ENCODE data around the gene LMO2. TPM values are rescaled to one million over a fixed set of nuclear protein-coding genes. Genes with fewer than 3 reads are reported as not detected.

Gene LMO2
- total RNA-seq, 1 donor from 2014 or later: 16.7 TPM

- no peak overlapping the region for H3K4me3 ChIP-seq (ENCODE audit: low read length in 3 of 3)
Observed at GRCh38 chr11:33893711-33894397, 2.0 kb upstream of the LMO2 start.

GRCh38 chr11:33892906-33893594, 1.2 kb upstream of the LMO2 start:
- Histone ChIP-seq H3K4me1 (ENCODE audit: control insufficient read depth in 3 of 3, insufficient read depth in 3 of 3, low read length in 3 of 3) (peaks cover 6 to 27% (median 10%) of the 10 kb centered on the region in 3 donors), H3K4me3 (ENCODE audit: low read length in 3 of 3) (no peak overlapping the region), H3K27me3 (ENCODE audit: control insufficient read depth in 3 of 3, insufficient read depth in 3 of 3, low read length in 3 of 3) (no peaks in the 10 kb centered on the region), H3K27ac (ENCODE audit: low read depth, low read length) (no peak overlapping the region), H3K9me3 (ENCODE audit: control insufficient read depth in 3 of 3, low read length in 3 of 3) (no peaks in the 10 kb centered on the region), H3K9ac (ENCODE audit: low read depth in 1 of 3, low read length in 3 of 3) (peak overlapping the region in 1 of 3 donors; percentile 16), H3K36me3 (ENCODE audit: control insufficient read depth in 3 of 3, insufficient read depth in 3 of 3, low read length in 3 of 3) (no peaks in the 10 kb centered on the region)

More at GRCh38 chr11:33893711-33894397, 2.0 kb upstream of the LMO2 start:
- no peak overlapping the region for H3K9ac ChIP-seq (ENCODE audit: low read depth in 1 of 3, low read length in 3 of 3)
- no peak overlapping the region for H3K27ac ChIP-seq (ENCODE audit: low read depth, low read length)
- H3K4me1 ChIP-seq (ENCODE audit: control insufficient read depth in 3 of 3, insufficient read depth in 3 of 3, low read length in 3 of 3): peaks cover 7 to 30% (median 10%) of the 10 kb centered on the region in 3 donors
- no peaks in the 10 kb centered on the region for H3K36me3 ChIP-seq (ENCODE audit: control insufficient read depth in 3 of 3, insufficient read depth in 3 of 3, low read length in 3 of 3)
- H3K9me3 ChIP-seq (ENCODE audit: control insufficient read depth in 3 of 3, low read length in 3 of 3): no peaks in the 10 kb centered on the region
- no peaks in the 10 kb centered on the region for H3K27me3 ChIP-seq (ENCODE audit: control insufficient read depth in 3 of 3, insufficient read depth in 3 of 3, low read length in 3 of 3)

- H3K9ac ChIP-seq (ENCODE audit: low read depth in 1 of 3, low read length in 3 of 3): no peak overlapping the region
- H3K4me3 ChIP-seq (ENCODE audit: low read length in 3 of 3): no peak overlapping the region
- peaks cover 0 to 2% (median 0%) of the 10 kb centered on the region in 3 donors for H3K27me3 ChIP-seq (ENCODE audit: control insufficient read depth in 3 of 3, insufficient read depth in 3 of 3, low read length in 3 of 3)
- no peaks in the 10 kb centered on the region for H3K36me3 ChIP-seq (ENCODE audit: control insufficient read depth in 3 of 3, insufficient read depth in 3 of 3, low read length in 3 of 3)
- peaks cover 6 to 23% (median 6%) of the 10 kb centered on the region in 3 donors for H3K4me1 ChIP-seq (ENCODE audit: control insufficient read depth in 3 of 3, insufficient read depth in 3 of 3, low read length in 3 of 3)
- no peak overlapping the region for H3K27ac ChIP-seq (ENCODE audit: low read depth, low read length)
- no peaks in the 10 kb centered on the region for H3K9me3 ChIP-seq (ENCODE audit: control insufficient read depth in 3 of 3, low read length in 3 of 3)
Observed at GRCh38 chr11:33889821-33890378, 2.0 kb downstream of the LMO2 start.

- H3K27ac ChIP-seq (ENCODE audit: low read depth, low read length): no peak overlapping the region
- no peaks in the 10 kb centered on the region for H3K36me3 ChIP-seq (ENCODE audit: control insufficient read depth in 3 of 3, insufficient read depth in 3 of 3, low read length in 3 of 3)
- peaks cover 0 to 3% (median 0%) of the 10 kb centered on the region in 3 donors for H3K27me3 ChIP-seq (ENCODE audit: control insufficient read depth in 3 of 3, insufficient read depth in 3 of 3, low read length in 3 of 3)
- H3K9ac ChIP-seq (ENCODE audit: low read depth in 1 of 3, low read length in 3 of 3): no peak overlapping the region
- H3K9me3 ChIP-seq (ENCODE audit: control insufficient read depth in 3 of 3, low read length in 3 of 3): no peaks in the 10 kb centered on the region
- no peak overlapping the region for H3K4me3 ChIP-seq (ENCODE audit: low read length in 3 of 3)
- H3K4me1 ChIP-seq (ENCODE audit: control insufficient read depth in 3 of 3, insufficient read depth in 3 of 3, low read length in 3 of 3): peaks cover 6 to 20% (median 6%) of the 10 kb centered on the region in 3 donors
Observed at GRCh38 chr11:33889296-33889695, 2.6 kb downstream of the LMO2 start.

GRCh38 chr11:33887886-33888285, 4.0 kb downstream of the LMO2 start:
- Histone ChIP-seq H3K36me3 (ENCODE audit: control insufficient read depth in 3 of 3, insufficient read depth in 3 of 3, low read length in 3 of 3) (no peaks in the 10 kb centered on the region), H3K4me3 (ENCODE audit: low read length in 3 of 3) (no peak overlapping the region), H3K9ac (ENCODE audit: low read depth in 1 of 3, low read length in 3 of 3) (no peak overlapping the region), H3K4me1 (ENCODE audit: control insufficient read depth in 3 of 3, insufficient read depth in 3 of 3, low read length in 3 of 3) (peaks cover 6 to 12% (median 6%) of the 10 kb centered on the region in 3 donors), H3K27me3 (ENCODE audit: control insufficient read depth in 3 of 3, insufficient read depth in 3 of 3, low read length in 3 of 3) (peaks cover 0 to 3% (median 0%) of the 10 kb centered on the region in 3 donors), H3K27ac (ENCODE audit: low read depth, low read length) (no peak overlapping the region), H3K9me3 (ENCODE audit: control insufficient read depth in 3 of 3, low read length in 3 of 3) (no peaks in the 10 kb centered on the region)

- H3K36me3 ChIP-seq (ENCODE audit: control insufficient read depth in 3 of 3, insufficient read depth in 3 of 3, low read length in 3 of 3): no peaks in the 10 kb centered on the region
- no peaks in the 10 kb centered on the region for H3K9me3 ChIP-seq (ENCODE audit: control insufficient read depth in 3 of 3, low read length in 3 of 3)
- H3K27ac ChIP-seq (ENCODE audit: low read depth, low read length): no peak overlapping the region
- H3K4me3 ChIP-seq (ENCODE audit: low read length in 3 of 3): no peak overlapping the region
- H3K4me1 ChIP-seq (ENCODE audit: control insufficient read depth in 3 of 3, insufficient read depth in 3 of 3, low read length in 3 of 3): no peaks in the 10 kb centered on the region
- peaks cover 0 to 3% (median 0%) of the 10 kb centered on the region in 3 donors for H3K27me3 ChIP-seq (ENCODE audit: control insufficient read depth in 3 of 3, insufficient read depth in 3 of 3, low read length in 3 of 3)
- no peak overlapping the region for H3K9ac ChIP-seq (ENCODE audit: low read depth in 1 of 3, low read length in 3 of 3)
Observed at GRCh38 chr11:33885338-33886005, 6.4 kb downstream of the LMO2 start.

GRCh38 chr11:33884601-33885000, 7.3 kb downstream of the LMO2 start:
- Histone ChIP-seq H3K4me1 (ENCODE audit: control insufficient read depth in 3 of 3, insufficient read depth in 3 of 3, low read length in 3 of 3) (no peaks in the 10 kb centered on the region), H3K9ac (ENCODE audit: low read depth in 1 of 3, low read length in 3 of 3) (no peak overlapping the region), H3K4me3 (ENCODE audit: low read length in 3 of 3) (no peak overlapping the region), H3K27me3 (ENCODE audit: control insufficient read depth in 3 of 3, insufficient read depth in 3 of 3, low read length in 3 of 3) (peaks cover 0 to 3% (median 0%) of the 10 kb centered on the region in 3 donors), H3K36me3 (ENCODE audit: control insufficient read depth in 3 of 3, insufficient read depth in 3 of 3, low read length in 3 of 3) (no peaks in the 10 kb centered on the region), H3K9me3 (ENCODE audit: control insufficient read depth in 3 of 3, low read length in 3 of 3) (no peaks in the 10 kb centered on the region), H3K27ac (ENCODE audit: low read depth, low read length) (no peak overlapping the region)

GRCh38 chr11:33884035-33884434, 7.8 kb downstream of the LMO2 start:
- Histone ChIP-seq H3K4me1 (ENCODE audit: control insufficient read depth in 3 of 3, insufficient read depth in 3 of 3, low read length in 3 of 3) (no peaks in the 10 kb centered on the region), H3K9ac (ENCODE audit: low read depth in 1 of 3, low read length in 3 of 3) (no peak overlapping the region), H3K27me3 (ENCODE audit: control insufficient read depth in 3 of 3, insufficient read depth in 3 of 3, low read length in 3 of 3) (peaks cover 0 to 3% (median 0%) of the 10 kb centered on the region in 3 donors), H3K9me3 (ENCODE audit: control insufficient read depth in 3 of 3, low read length in 3 of 3) (no peaks in the 10 kb centered on the region), H3K27ac (ENCODE audit: low read depth, low read length) (no peak overlapping the region), H3K4me3 (ENCODE audit: low read length in 3 of 3) (no peak overlapping the region), H3K36me3 (ENCODE audit: control insufficient read depth in 3 of 3, insufficient read depth in 3 of 3, low read length in 3 of 3) (no peaks in the 10 kb centered on the region)

GRCh38 chr11:33881651-33882503, 10.0 kb downstream of the LMO2 start:
- no peaks in the 10 kb centered on the region for H3K36me3 ChIP-seq (ENCODE audit: control insufficient read depth in 3 of 3, insufficient read depth in 3 of 3, low read length in 3 of 3)
- H3K9ac ChIP-seq (ENCODE audit: low read depth in 1 of 3, low read length in 3 of 3): no peak overlapping the region
- H3K27ac ChIP-seq (ENCODE audit: low read depth, low read length): no peak overlapping the region
- H3K4me3 ChIP-seq (ENCODE audit: low read length in 3 of 3): no peak overlapping the region
- H3K4me1 ChIP-seq (ENCODE audit: control insufficient read depth in 3 of 3, insufficient read depth in 3 of 3, low read length in 3 of 3): no peaks in the 10 kb centered on the region
- peaks cover 0 to 3% (median 0%) of the 10 kb centered on the region in 3 donors for H3K27me3 ChIP-seq (ENCODE audit: control insufficient read depth in 3 of 3, insufficient read depth in 3 of 3, low read length in 3 of 3)
- no peaks in the 10 kb centered on the region for H3K9me3 ChIP-seq (ENCODE audit: control insufficient read depth in 3 of 3, low read length in 3 of 3)

Measured in skeletal muscle tissue (tissue), 4 donors.